ENCODE results near the gene ADD2.

The ADD2 gene

DNA sequence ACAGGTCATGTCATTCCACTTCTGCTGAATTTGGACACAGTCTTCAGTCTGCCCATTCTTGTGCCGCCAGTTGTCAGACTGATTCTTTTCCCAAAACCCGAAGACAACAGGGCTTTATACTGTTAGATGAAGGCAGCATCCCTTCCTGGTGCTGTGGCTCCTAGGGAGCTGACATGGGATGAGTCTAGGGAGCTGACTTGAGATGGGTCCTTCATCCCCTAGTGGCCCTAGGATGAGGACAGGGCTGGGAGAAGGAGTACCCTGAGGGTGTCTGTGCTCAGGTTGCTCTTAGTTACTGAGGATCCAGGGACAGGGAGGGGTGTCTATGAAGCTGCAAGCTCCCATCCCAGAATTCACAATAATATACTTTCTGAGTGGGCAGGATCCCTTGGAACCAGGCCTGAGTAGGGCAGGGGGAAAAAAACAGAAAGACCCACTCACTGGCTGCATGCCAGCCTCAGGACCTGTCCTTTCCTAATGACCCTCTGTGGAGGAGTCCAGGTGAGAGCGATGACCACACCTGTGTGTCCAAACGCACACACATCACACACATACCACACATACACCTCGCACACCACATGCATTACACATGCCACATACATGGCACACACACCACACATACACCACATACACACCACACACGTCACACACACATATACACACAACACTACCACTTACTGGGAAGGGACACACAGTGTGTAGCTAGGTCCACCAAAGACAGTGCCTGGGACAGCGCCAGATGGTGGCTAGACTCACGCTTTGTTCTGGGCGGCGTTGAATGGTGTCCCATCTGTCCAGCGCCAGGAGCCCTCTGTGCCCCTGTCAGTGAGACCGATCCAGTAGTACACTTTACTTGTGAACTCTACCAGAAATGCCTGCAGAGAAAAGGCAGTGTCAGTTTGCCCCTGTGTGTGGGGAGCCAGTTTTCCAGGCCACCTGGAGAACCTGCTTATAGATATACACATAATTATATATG, 41.3 kb upstream of the ADD2 start:
- H3K79me2 ChIP-seq (ENCODE audit: control insufficient read depth, low read length), result no peaks in the 10 kb centered on the region
- H3K27ac ChIP-seq (ENCODE audit: low read depth, low read length), result no peak overlapping the region
- H3K36me3 ChIP-seq (ENCODE audit: control insufficient read depth, low read length), result no peaks in the 10 kb centered on the region
- no peaks in the 10 kb centered on the region for H3K27me3 ChIP-seq (ENCODE audit: control insufficient read depth, low read length)
- no peaks in the 10 kb centered on the region for H3K9me2 ChIP-seq (replicated peaks; ENCODE audit: control insufficient read depth, low read length)
- H3K4me2 ChIP-seq (ENCODE audit: low read length), result no peak overlapping the region
- TF ChIP-seq EZH2phosphoT487 (IDR thresholded peaks at IDR 0.05; ENCODE audit: borderline replicate concordance, low read length), result no peak
- no peak for TF ChIP-seq CTCF (IDR thresholded peaks at IDR 0.05; ENCODE audit: low read depth, low read length, poor library complexity, severe bottlenecking)
- H4K20me1 ChIP-seq (ENCODE audit: control insufficient read depth, insufficient read depth, low read depth, low read length), result no peaks in the 10 kb centered on the region
- no peaks in the 10 kb centered on the region for H3F3A ChIP-seq (ENCODE audit: control insufficient read depth, insufficient read depth)
- no peak overlapping the region for H3K4me3 ChIP-seq (ENCODE audit: low read length)
- no peaks in the 10 kb centered on the region for H3K4me1 ChIP-seq (ENCODE audit: control insufficient read depth, low read length)
- no peaks in the 10 kb centered on the region for H3K9me3 ChIP-seq (ENCODE audit: control insufficient read depth, insufficient read depth, low read length)

GRCh38 chr2:70807828-70808118, 39.8 kb upstream of the ADD2 start:
- Histone ChIP-seq H3K27ac (ENCODE audit: low read depth, low read length) (no peak overlapping the region), H3K4me2 (ENCODE audit: low read length) (no peak overlapping the region), H3K9me2 (replicated peaks; ENCODE audit: control insufficient read depth, low read length) (no peaks in the 10 kb centered on the region), H3K79me2 (ENCODE audit: control insufficient read depth, low read length) (no peaks in the 10 kb centered on the region), H3K4me3 (ENCODE audit: low read length) (no peak overlapping the region), H4K20me1 (ENCODE audit: control insufficient read depth, insufficient read depth, low read depth, low read length) (no peaks in the 10 kb centered on the region), H3K36me3 (ENCODE audit: control insufficient read depth, low read length) (no peaks in the 10 kb centered on the region), H3K27me3 (ENCODE audit: control insufficient read depth, low read length) (no peaks in the 10 kb centered on the region), H3K4me1 (ENCODE audit: control insufficient read depth, low read length) (no peaks in the 10 kb centered on the region), H3K9me3 (ENCODE audit: control insufficient read depth, insufficient read depth, low read length) (no peaks in the 10 kb centered on the region), H3F3A (ENCODE audit: control insufficient read depth, insufficient read depth) (no peaks in the 10 kb centered on the region)
- TF ChIP-seq CTCF (IDR thresholded peaks at IDR 0.05; ENCODE audit: low read depth, low read length, poor library complexity, severe bottlenecking) (no peak), EZH2phosphoT487 (IDR thresholded peaks at IDR 0.05; ENCODE audit: borderline replicate concordance, low read length) (no peak)

DNA sequence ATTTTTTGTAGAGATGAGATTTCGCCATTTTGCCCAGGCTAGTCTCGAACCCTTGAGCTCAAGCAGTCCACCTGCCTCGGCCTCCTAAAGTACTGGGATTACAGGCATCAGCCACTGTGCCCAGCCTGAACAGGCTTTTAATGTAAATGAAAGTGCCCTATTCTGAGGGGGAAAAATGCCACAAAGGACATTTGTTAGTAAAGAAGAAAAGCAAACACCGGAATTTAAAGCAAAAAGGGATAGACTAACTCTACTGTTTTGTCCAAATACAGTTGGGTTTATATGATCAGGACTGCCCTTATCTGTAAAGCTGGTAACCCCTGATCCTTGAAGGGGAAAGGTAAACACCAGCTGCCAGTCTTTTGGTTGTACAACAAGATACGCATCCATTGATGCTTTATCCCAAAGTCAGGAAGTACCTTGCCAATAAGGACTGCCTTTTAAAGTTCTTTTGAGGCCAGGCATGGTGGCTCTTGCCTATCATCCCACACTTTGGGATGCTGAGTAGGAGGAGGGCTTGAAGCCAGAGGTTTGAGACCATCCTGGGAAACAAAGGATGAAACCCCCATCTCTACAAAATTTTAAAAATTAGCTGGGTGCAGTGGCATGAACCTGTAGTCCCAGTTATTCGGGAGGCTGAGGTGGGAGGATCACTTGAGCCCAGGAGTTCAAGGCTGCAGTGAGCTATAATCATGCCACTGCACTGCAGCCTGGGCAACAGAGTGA, 39.3 kb upstream of the ADD2 start:
- Histone ChIP-seq H3K36me3 (ENCODE audit: control insufficient read depth, low read length) (no peaks in the 10 kb centered on the region), H3K9me2 (replicated peaks; ENCODE audit: control insufficient read depth, low read length) (no peaks in the 10 kb centered on the region), H3K79me2 (ENCODE audit: control insufficient read depth, low read length) (no peaks in the 10 kb centered on the region), H3K4me2 (ENCODE audit: low read length) (no peak overlapping the region), H3K4me1 (ENCODE audit: control insufficient read depth, low read length) (no peaks in the 10 kb centered on the region), H3K27me3 (ENCODE audit: control insufficient read depth, low read length) (no peaks in the 10 kb centered on the region), H3K27ac (ENCODE audit: low read depth, low read length) (no peak overlapping the region), H3K9me3 (ENCODE audit: control insufficient read depth, insufficient read depth, low read length) (no peaks in the 10 kb centered on the region), H3F3A (ENCODE audit: control insufficient read depth, insufficient read depth) (no peaks in the 10 kb centered on the region), H4K20me1 (ENCODE audit: control insufficient read depth, insufficient read depth, low read depth, low read length) (no peaks in the 10 kb centered on the region), H3K4me3 (ENCODE audit: low read length) (no peak overlapping the region)
- TF ChIP-seq EZH2phosphoT487 (IDR thresholded peaks at IDR 0.05; ENCODE audit: borderline replicate concordance, low read length) (no peak), CTCF (IDR thresholded peaks at IDR 0.05; ENCODE audit: low read depth, low read length, poor library complexity, severe bottlenecking) (no peak)

All from DOHH2 (cell line).